A673 (cell line): ENCODE results near the gene TACC2. TPM values are rescaled to one million over a fixed set of nuclear protein-coding genes. Genes with fewer than 3 reads are reported as not detected.

ENCODE experiments used
- BruUV-seq: library from RNA; stranded (reverse); fragments of 400-500 nt; replicated peaks from 2 replicates; lab custom pipeline; 2021; lab: Mats Ljungman, UMichigan
- CTCF ChIA-PET: fragments of 300-600 bp; sonication (Branson Sonifier 250); formaldehyde crosslinking; loops from one replicate; lab custom pipeline; 2022; ENCODE audit warnings: antibody characterized with exemption; lab: Charles Lee
- POLR2A ChIA-PET: fragments of 300-600 bp; sonication (Branson Sonifier 250); formaldehyde crosslinking; loops from one replicate; lab custom pipeline; 2022; ENCODE audit warnings: antibody characterized with exemption; ENCODE audit not compliant: low non-redundant PET; lab: Charles Lee
- DNase-seq: peaks from one replicate; pipeline ENCODE4 v3.0.0-alpha.2; 2015; ENCODE audit warnings: low spot score
- H3K27ac ChIP-seq: fragments of 200-600 bp; sonication (generic); 2 replicates; pipeline ENCODE4 v1.5.1; 2016; ENCODE audit warnings: mixed run types, low read depth, mild to moderate bottlenecking, mixed read lengths, antibody characterized with exemption, low read length; ENCODE audit not compliant: poor library complexity, severe bottlenecking
- H3K27me3 ChIP-seq: fragments of 200-600 bp; sonication (generic); replicated peaks from 2 replicates; pipeline ENCODE4 v1.6.1; 2017; ENCODE audit warnings: mixed run types, low read depth, mild to moderate bottlenecking, mixed read lengths, antibody characterized with exemption, low read length; ENCODE audit not compliant: insufficient read depth, poor library complexity
- H3K36me3 ChIP-seq: fragments of 200-600 bp; sonication (generic); 2 replicates; pipeline ENCODE4 v1.6.1; 2016; ENCODE audit warnings: mixed run types, mild to moderate bottlenecking, mixed read lengths, antibody characterized with exemption, low read length; ENCODE audit not compliant: insufficient read depth, poor library complexity, severe bottlenecking
- H3K4me1 ChIP-seq: fragments of 200-600 bp; sonication (generic); 2 replicates; pipeline ENCODE4 v1.6.1; 2017; ENCODE audit warnings: mixed run types, mild to moderate bottlenecking, mixed read lengths, antibody characterized with exemption, low read length; ENCODE audit not compliant: insufficient read depth, poor library complexity, severe bottlenecking
- H3K4me3 ChIP-seq: fragments of 200-600 bp; sonication (generic); 2 replicates; pipeline ENCODE4 v1.5.1; 2016; ENCODE audit warnings: low read depth, mixed run types, mild to moderate bottlenecking, mixed read lengths, low read length; ENCODE audit not compliant: poor library complexity, severe bottlenecking
- H3K9me3 ChIP-seq: fragments of 200-600 bp; sonication (generic); 2 replicates; pipeline ENCODE4 v1.6.1; 2016; ENCODE audit warnings: mixed run types, low read depth, mild to moderate bottlenecking, mixed read lengths, antibody characterized with exemption, low read length; ENCODE audit not compliant: poor library complexity, severe bottlenecking
- CTCF ChIP-seq: fragments of 300-800, 200-600 bp; sonication (generic); conservative IDR thresholded peaks from 2 replicates; pipeline ENCODE4 v1.5.1; 2017; ENCODE audit warnings: low read depth, mild to moderate bottlenecking, antibody characterized with exemption, low read length, moderate library complexity, mixed read lengths
- EZH2 ChIP-seq: fragments of 200-600 bp; sonication (generic); IDR thresholded peaks from 2 replicates; pipeline ENCODE4 v1.6.1; 2017; ENCODE audit warnings: borderline replicate concordance, low read depth, mild to moderate bottlenecking, mixed read lengths, antibody characterized with exemption, low read length; ENCODE audit not compliant: poor library complexity, severe bottlenecking
- intact Hi-C: fragments of 100-400 bp; cut with micrococcal nuclease; formaldehyde crosslinking; loops from one replicate; pipeline ENCODE4 v1.10.0; 2022; ENCODE audit not compliant: unreplicated experiment
- total RNA-seq: library from RNA; stranded (reverse); gene quantifications from 2 replicates; pipeline ENCODE4 v1.2.3, GENCODE V29; 2021

Gene TACC2
- total RNA-seq, 1 experiment from 2014 or later, result 0.62 TPM

GRCh38 chr10:122297583-122297982 lies 308.6 kb downstream of the TACC2 start:
- no peak overlapping the region for H3K27ac ChIP-seq
- DNase-seq, result no peak
- ChIA-PET POLR2A (no interaction called here), CTCF (interaction anchor here (1.9 kb wide), 1 partner anchor 137 kb away, joined by 15 read pairs; no protein-coding TSS in a partner anchor)
- no peaks in the 10 kb centered on the region for H3K4me1 ChIP-seq
- TF ChIP-seq CTCF (no peak), EZH2 (no peak)
- no peaks in the 10 kb centered on the region for H3K36me3 ChIP-seq
- H3K9me3 ChIP-seq, result no peaks in the 10 kb centered on the region
- no TSS peak for BruUV-seq
- intact Hi-C loops, result no loop called here
- H3K27me3 ChIP-seq, result no peaks in the 10 kb centered on the region
- no peak overlapping the region for H3K4me3 ChIP-seq

GRCh38 chr10:122298206-122298597 lies 309.2 kb downstream of the TACC2 start:
- Histone ChIP-seq H3K27ac (no peak overlapping the region), H3K4me3 (no peak overlapping the region), H3K9me3 (no peaks in the 10 kb centered on the region), H3K27me3 (no peaks in the 10 kb centered on the region), H3K36me3 (no peaks in the 10 kb centered on the region), H3K4me1 (no peaks in the 10 kb centered on the region)
- TF ChIP-seq EZH2 (no peak), CTCF (no peak)
- POLR2A ChIA-PET, result no interaction called here
- no TSS peak for BruUV-seq
- DNase-seq, result no peak
- CTCF ChIA-PET, result interaction anchor here (1.0 to 1.9 kb wide), 6 partner anchors 10 to 267 kb away, joined by 4 to 20 read pairs (median 9); partner anchors contain the start of gene PLEKHA1
- intact Hi-C loops, result loop anchor here (1.0 to 2.0 kb wide), 3 partner anchors 137 to 407 kb away; no protein-coding TSS in a partner anchor

GRCh38 chr10:122298598-122299301 lies 309.8 kb downstream of the TACC2 start:
- DNase-seq, result peak; percentile 79
- TF ChIP-seq EZH2, result no peak
- TF ChIP-seq CTCF, result peak; percentile 86
- Histone ChIP-seq H3K27me3 (no peaks in the 10 kb centered on the region), H3K27ac (no peak overlapping the region), H3K9me3 (no peaks in the 10 kb centered on the region), H3K4me3 (no peak overlapping the region), H3K36me3 (no peaks in the 10 kb centered on the region), H3K4me1 (no peaks in the 10 kb centered on the region)
- CTCF ChIA-PET, result interaction anchor here (0.6 to 1.9 kb wide), 11 partner anchors 9 to 267 kb away, joined by 3 to 20 read pairs (median 5); partner anchors contain the start of gene PLEKHA1
- intact Hi-C loops, result loop anchor here (1.0 to 2.0 kb wide), 3 partner anchors 137 to 406 kb away; no protein-coding TSS in a partner anchor
- no TSS peak for BruUV-seq
- POLR2A ChIA-PET, result no interaction called here
